Measurements from ENCODE around the gene TTN.
A peak's percentile ranks its signal among the peaks of the same experiment; 100 is the strongest.

The TTN gene

GRCh38 chr2:178811901-178812300 is 4.7 kb upstream of the TTN start:
- no peak for DNase-seq (ENCODE audit: low read depth in 3 of 3)

DNA sequence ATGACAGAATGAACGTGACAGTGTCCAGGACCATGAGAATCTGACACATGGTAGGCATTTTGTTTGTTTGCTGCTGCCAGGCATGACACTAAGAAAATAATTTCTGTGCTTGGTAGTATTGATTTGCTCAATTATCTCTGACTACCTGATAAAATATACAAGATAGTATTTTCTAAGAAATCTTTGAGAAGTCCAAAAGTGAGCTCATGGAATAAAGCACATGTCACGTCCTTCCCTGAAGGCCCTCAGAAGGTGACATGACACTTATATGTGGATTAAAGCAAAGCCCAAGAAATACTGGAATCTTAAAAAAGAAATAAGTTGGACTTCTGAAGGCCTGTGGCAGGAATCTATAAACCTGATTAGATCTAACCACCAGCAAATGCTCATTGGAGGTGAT is 3.8 kb upstream of the TTN start:
- DNase-seq (ENCODE audit: low read depth in 3 of 3): no peak

GRCh38 chr2:178810422-178810821 is 3.2 kb upstream of the TTN start:
- no peak for DNase-seq (ENCODE audit: low read depth in 3 of 3)

DNA sequence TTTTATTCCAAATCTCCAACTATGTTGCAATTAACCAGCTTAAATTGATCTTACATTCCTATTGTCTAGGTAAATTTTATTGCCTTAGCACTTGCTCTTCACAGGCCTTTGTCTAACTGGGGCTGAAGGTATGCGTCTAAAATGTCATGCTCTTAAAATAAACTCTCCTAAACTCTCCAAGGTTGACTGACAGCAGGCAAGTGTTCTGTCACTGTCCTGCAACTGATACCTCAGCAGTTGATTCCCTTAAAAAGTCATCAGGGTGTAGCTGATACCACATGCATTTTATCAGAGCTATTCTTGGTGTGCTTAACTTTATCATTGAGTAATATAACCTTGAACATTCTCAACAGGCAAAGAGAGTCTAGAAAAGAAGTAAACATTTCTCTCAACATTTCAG is 680 bp downstream of the TTN start:
- DNase-seq (ENCODE audit: low read depth in 3 of 3): no peak

DNA sequence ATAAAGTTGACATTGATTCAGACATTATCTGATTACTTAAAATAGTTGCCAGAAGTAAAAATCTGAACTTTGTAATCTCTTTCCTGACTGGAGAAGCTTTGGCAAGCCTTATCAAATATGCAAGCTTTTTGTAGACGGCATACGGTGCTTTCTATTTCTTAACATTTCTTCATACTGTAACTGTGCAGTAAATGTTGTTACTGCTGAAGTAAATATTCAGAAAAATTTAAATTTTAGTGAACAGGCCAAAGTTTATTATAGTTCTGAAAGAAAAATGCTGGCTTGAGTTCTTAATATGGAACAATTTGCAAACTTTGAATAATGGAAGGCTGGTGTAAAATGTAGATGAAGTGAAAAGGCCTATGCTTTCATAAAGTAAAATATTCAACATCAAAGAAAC is 1.8 kb downstream of the TTN start:
- no peak for DNase-seq (ENCODE audit: low read depth in 3 of 3)

GRCh38 chr2:178804791-178805190 is 2.4 kb downstream of the TTN start:
- DNase-seq (ENCODE audit: low read depth in 3 of 3): no peak

- DNase-seq (ENCODE audit: low read depth in 3 of 3): no peak
Observed at GRCh38 chr2:178800510-178800909, 6.7 kb downstream of the TTN start.

- no peak for DNase-seq (ENCODE audit: low read depth in 3 of 3)
Observed at GRCh38 chr2:178799305-178799704, 7.9 kb downstream of the TTN start.

DNA sequence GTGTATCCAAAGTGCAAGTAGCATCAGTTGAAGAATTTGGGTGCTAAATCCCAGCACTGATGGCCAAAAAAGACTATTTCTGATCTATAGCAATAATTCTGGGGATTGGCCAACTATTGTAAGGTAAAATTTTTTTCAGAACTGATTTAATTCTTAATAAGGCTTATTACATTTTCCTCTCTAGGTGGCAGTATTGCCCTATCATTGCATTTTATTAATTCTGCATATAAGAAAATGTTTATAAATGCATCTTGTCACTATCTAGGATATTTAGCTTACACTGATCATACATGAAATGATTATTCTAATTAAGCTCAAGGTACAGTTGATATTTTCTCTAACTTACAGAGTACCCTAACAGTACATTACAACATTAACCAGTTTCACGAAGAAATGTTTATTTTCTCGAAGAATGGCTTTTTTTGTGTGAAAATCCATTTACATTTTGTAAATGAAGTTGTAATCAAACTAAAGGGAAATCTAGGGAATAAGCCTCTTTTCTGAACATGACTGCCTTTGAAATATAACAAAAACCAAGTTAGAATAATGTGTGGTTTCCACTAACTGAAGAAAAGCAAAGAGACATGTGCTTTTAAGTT is 11.0 kb downstream of the TTN start:
- DNase-seq (ENCODE audit: low read depth in 3 of 3): no peak

DNA sequence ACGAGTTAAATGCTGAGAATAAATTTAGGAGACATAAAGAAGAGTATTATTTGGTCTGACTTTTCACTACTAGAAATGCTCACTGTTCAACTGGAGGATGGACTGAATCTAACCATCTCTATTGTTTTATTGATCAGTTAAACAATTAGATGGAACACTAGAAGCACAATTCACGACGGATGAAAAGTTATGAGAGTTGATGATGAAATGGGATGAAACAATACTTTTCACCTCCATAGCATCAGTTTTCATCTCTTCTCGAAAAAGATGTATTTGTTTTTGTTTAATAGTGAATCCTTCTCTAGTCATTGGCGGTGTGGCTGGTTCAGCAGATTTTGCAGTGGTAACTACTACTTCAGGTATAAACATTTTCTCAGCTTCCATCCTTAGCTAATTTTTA is 19.3 kb downstream of the TTN start:
- no peak for DNase-seq (ENCODE audit: low read depth in 3 of 3)

DNA sequence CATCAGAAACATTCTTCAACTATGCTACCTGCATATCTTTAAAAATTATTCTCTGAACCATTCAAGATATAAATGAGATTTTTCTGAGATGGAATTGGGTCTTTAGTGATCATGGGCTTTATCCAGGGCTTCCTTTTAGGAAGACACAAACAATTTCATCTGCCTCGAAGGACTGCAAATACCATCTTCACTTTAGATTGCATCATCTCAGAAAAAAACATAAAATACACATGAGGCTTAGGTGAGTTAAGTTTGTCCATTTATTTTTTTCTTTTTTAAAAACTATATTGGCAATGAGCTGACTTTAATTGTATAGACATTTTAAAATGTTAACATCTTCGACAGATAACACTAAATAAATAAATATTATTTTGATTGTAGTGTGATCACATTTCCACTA is 20.1 kb downstream of the TTN start:
- no peak for DNase-seq (ENCODE audit: low read depth in 3 of 3)

DNA sequence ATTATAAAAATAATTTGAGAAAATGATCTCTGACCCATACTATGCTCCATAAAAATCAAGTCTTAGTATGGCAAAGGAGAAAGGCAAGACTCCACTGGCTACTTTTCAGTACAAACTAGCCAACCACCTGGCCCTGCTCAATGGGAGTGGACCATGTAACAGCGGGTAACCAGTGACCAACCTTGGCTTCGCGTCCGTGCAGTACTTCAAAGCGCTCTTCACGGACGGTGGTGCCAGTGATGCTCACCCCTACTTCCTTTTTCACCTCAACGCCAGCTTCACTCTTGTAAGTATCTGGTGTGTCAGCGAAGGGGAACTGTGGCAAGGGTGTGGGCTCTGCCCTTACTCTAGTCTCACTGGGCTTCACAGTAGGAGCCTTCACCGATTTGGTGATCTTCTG is 23.3 kb downstream of the TTN start:
- no peak for DNase-seq (ENCODE audit: low read depth in 3 of 3)

DNA sequence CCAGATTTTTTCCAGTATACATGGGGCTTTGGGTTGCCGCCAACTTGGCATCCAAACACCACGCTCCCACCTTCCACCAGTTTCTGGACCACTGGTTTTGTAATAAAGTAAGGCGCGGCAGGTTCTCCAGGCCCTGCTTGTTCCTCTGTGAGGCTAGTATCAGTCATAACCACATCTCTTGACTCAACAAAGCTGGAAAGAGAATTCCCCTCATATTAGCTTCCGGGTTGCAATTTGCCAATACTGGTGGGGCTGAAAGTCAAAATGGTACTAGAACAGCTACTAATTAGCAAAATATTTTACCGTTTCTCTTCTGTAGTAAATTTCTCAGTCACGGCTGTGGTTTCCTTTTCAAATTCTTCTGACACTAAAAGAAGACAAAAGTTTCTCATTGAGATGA is 25.0 kb downstream of the TTN start:
- no peak for DNase-seq (ENCODE audit: low read depth in 3 of 3)

DNA sequence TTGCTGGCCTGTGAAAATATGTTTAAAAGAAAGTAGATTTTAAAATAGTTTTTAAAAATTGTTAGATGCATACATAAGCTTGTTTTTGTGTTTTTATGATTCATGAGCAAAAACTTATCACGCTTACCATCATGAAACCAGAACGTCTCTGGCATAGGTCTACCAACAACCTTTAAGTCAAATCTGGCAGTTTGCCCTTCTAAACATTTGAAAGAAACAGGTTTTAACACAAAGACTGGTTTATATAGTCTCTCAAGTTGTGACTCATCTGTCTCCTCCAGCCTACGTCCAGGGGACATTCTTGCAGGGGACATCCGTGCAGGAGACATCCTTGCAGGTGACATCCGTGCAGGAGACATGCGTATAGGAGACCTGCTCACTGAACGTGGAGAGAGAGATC is 29.6 kb downstream of the TTN start:
- no peak for DNase-seq (ENCODE audit: low read depth in 3 of 3)

DNA sequence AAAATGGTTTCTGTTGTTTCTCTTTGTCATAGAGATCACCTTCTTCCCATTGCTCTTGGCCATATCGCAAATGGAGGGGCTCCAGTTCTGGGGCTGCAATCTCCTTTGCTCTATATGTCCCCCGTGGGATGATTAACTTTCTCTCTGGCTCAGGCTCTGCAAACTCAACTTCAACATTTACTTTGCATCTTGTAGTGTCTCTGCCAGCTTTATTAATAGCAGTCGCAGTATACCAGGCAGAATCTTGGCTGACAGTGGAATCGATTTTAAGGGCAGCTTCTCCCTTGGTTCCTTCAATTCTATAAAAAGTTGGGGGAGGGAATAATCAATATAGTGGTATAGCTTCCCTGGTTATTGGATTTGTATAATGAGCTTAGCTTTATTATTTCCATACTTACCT is 30.5 kb downstream of the TTN start:
- DNase-seq (ENCODE audit: low read depth in 3 of 3): no peak

- no peak for DNase-seq (ENCODE audit: low read depth in 3 of 3)
Observed at GRCh38 chr2:178775975-178776374, 31.2 kb downstream of the TTN start.

DNA sequence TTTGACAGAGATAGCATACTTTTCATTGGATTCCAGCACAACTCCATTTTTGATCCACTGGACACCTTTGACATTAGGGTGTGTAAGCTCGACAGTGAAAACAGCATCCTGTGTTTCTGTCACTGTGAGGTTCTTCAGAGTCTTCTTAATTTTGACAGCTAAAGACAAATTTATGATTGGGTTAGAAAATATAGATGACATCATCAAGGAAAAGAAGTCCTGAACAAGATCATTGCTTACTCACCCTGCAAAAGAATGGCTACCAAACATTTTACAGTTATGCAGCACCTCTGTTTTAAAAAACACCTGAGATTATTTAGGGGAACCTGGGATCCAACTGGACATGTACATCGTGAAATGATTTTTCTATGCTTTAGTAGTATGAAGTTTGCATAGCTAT is 36.7 kb downstream of the TTN start:
- DNase-seq (ENCODE audit: low read depth in 3 of 3): no peak

GRCh38 chr2:178767094-178768060 is 39.8 kb downstream of the TTN start:
- DNase-seq (ENCODE audit: low read depth in 3 of 3): no peak

DNA sequence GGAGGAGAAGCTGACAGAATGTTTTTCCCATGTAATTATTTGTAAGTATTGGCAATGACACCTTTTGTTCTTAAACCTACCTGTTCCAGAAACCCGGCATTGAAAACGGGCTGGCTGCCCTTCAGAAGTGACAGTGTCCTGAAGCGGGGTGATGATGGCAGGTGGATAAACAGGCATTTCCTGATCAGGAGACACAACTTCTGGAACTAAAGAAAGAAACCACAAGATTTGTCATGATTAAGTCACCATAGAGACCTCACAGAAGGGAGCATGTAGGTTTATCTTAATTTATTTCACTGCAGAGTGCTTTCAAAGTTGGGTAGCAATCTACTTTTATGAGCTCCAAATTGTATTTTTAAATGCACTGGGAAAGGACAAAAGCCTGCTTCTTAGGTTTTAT is 43.1 kb downstream of the TTN start:
- DNase-seq (ENCODE audit: low read depth in 3 of 3): no peak

DNA sequence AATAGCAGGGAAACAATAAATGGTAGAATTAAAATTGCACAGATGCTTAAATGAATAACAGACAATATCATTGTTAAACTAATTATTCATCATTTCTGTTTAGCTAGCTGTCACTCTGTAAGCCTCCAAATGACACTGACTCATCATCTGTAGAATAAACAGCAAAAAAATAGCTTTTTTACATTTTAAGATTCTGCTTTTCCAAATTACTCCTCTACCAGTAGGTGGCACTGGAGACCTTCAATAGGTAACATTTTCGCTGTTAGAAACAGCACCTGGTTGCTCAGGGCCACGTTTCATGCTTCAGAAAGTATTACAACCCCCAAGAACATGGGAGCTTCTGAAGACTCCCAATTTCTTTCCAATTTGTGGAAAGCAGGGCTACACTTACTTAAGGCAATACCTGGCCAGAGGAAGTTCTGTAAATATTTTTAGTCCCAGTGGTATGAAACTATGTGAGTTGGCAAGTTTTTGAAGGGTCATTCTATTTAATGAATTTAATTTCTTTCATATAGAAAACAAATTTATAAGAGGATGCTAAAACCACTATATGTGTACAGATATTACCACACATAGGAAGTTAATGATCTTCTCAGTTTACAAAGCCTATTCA is 45.4 kb downstream of the TTN start:
- DNase-seq (ENCODE audit: low read depth in 3 of 3): peak in 1 of 3 donors; percentile 36

GRCh38 chr2:178756843-178757242 is 50.4 kb downstream of the TTN start:
- no peak for DNase-seq (ENCODE audit: low read depth in 3 of 3)

DNA sequence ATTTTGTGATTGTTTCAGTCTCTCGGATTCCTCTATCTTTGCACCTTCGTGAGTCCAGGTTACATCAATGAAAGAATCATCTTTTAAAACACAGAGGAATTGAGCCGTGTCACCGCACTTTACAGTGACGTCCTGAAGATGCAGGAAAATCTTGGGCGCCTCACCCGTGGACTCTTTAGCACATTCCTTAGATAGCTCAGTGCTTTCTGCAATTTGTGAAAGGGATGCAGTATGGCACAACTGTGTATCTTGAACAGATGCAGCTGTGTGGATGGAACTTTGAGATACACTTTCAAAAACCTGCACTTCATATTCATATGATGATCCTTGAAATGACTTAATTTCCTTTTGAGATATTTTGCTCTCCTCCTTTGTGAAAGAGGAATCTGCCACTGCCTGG is 50.9 kb downstream of the TTN start:
- no peak for DNase-seq (ENCODE audit: low read depth in 3 of 3)

GRCh38 chr2:178747767-178748166 is 59.5 kb downstream of the TTN start:
- no peak for DNase-seq (ENCODE audit: low read depth in 3 of 3)

All from stimulated activated CD4-positive, alpha-beta T cell treated with anti-CD3 and anti-CD28 coated beads, TNF-alpha, amount 100 ng/mL, for 48 hours (primary cell).